GM23248 (cell line): ENCODE data around the gene GPR75. TPM values are rescaled to one million over a fixed set of nuclear protein-coding genes. Genes with fewer than 3 reads are reported as not detected.
"Not testable (repeated sequence)": the region's sequence is repeated elsewhere in the genome, so short reads cannot be mapped to it uniquely, and the experiment has no call there.

Experiments
- DNase-seq: peaks from one replicate; pipeline ENCODE4 v3.0.0-alpha.2; 2015
- H2AFZ ChIP-seq: fragments of 200-600 bp; sonication (generic); 2 replicates; pipeline ENCODE4 v1.6.1; 2016; ENCODE audit warnings: antibody characterized with exemption
- H3F3A ChIP-seq: fragments of 200-600 bp; sonication (generic); 2 replicates; pipeline ENCODE4 v1.6.1; 2016; ENCODE audit warnings: mild to moderate bottlenecking, antibody characterized with exemption, mixed run types; ENCODE audit not compliant: insufficient read depth
- H3K27ac ChIP-seq: fragments of 200-600 bp; sonication (generic); 2 replicates; pipeline ENCODE4 v1.5.1; 2016; ENCODE audit warnings: mild to moderate bottlenecking
- H3K27me3 ChIP-seq: fragments of 200-600 bp; sonication (generic); replicated peaks from 2 replicates; pipeline ENCODE4 v1.6.1; 2016; ENCODE audit warnings: mild to moderate bottlenecking; ENCODE audit not compliant: insufficient read depth
- H3K36me3 ChIP-seq: fragments of 200-600 bp; sonication (generic); 2 replicates; pipeline ENCODE4 v1.6.1; 2016; ENCODE audit warnings: low read depth, mild to moderate bottlenecking
- H3K4me1 ChIP-seq: fragments of 200-600 bp; sonication (generic); 2 replicates; pipeline ENCODE4 v1.6.1; 2016; ENCODE audit warnings: mild to moderate bottlenecking; ENCODE audit not compliant: insufficient read depth
- H3K4me2 ChIP-seq: fragments of 200-600 bp; sonication (generic); one replicate; pipeline ENCODE4 v1.6.1; 2016; ENCODE audit warnings: mild to moderate bottlenecking; ENCODE audit not compliant: unreplicated experiment
- H3K4me3 ChIP-seq: fragments of 200-600 bp; sonication (generic); 2 replicates; pipeline ENCODE4 v1.5.1; 2016; ENCODE audit warnings: mild to moderate bottlenecking
- H3K79me2 ChIP-seq: fragments of 200-600 bp; sonication (generic); 2 replicates; pipeline ENCODE4 v1.6.1; 2016; ENCODE audit warnings: mild to moderate bottlenecking; ENCODE audit not compliant: insufficient read depth
- H3K9ac ChIP-seq: fragments of 200-600 bp; sonication (generic); 2 replicates; pipeline ENCODE4 v1.6.1; 2016; ENCODE audit warnings: mild to moderate bottlenecking
- H3K9me2 ChIP-seq: fragments of 200-600 bp; sonication (generic); 2 replicates; pipeline ENCODE4 v1.6.1; 2016; ENCODE audit warnings: mixed run types, mild to moderate bottlenecking, moderate library complexity; ENCODE audit not compliant: insufficient read depth
- H3K9me3 ChIP-seq: fragments of 200-600 bp; sonication (generic); one replicate; pipeline ENCODE4 v1.6.1; 2017; ENCODE audit warnings: low read depth
- H4K20me1 ChIP-seq: fragments of 200-600 bp; sonication (generic); 2 replicates; pipeline ENCODE4 v1.6.0; 2016; ENCODE audit not compliant: insufficient read depth
- EZH2 ChIP-seq: fragments of 200-600 bp; sonication (generic); IDR thresholded peaks from 2 replicates; pipeline ENCODE4 v1.6.1; 2018; ENCODE audit warnings: antibody characterized with exemption, mild to moderate bottlenecking; ENCODE audit not compliant: insufficient read depth, poor library complexity, severe bottlenecking
- EZH2phosphoT487 ChIP-seq: fragments of 200-600 bp; sonication (generic); IDR thresholded peaks from 2 replicates; pipeline ENCODE4 v1.6.1; 2018; ENCODE audit warnings: antibody characterized with exemption, moderate library complexity, mild to moderate bottlenecking, low read depth; ENCODE audit not compliant: insufficient read depth
- WGBS, 2 experiments: methylation state at CpG; one replicate each; pipeline ENCODE4 v1.1.6; 2015 to 2017; ENCODE audit warnings: low lambda C conversion rate in 2 of 2, low coverage in 1 of 2; ENCODE audit errors: missing lambda C conversion rate in 2 of 2; 5-methylcytosine and 5-hydroxymethylcytosine counted together
- in situ Hi-C: fragments of 300-500 bp; cut with MboI; formaldehyde crosslinking; loops from 2 replicates; pipeline ENCODE4 v1.15.0; 2020
- polyA plus RNA-seq: library from polyadenylated mRNA; unstranded; fragments of >200 nt; fragmentation: Nextera tagmentation; extraction: Ambion mirVana; gene quantifications from 2 replicates; pipeline ENCODE4 v1.2.1, GENCODE V29; 2016
- total RNA-seq: library from RNA; depleted of rRNA; stranded (reverse); fragments of >200 nt; shearing (Covaris generic); gene quantifications from 2 replicates; pipeline ENCODE4 v1.2.3, GENCODE V29; 2014

Gene GPR75
- total and polyA plus RNA-seq, 2 experiments from 2014 or later = 0.16 to 0.43 TPM

GRCh38 chr2:53827398-53828175 is 32.2 kb downstream of the GPR75 start:
- in situ Hi-C loops = no loop called here
- no peaks in the 10 kb centered on the region for H3K9me2 ChIP-seq
- WGBS, 2 experiments = 69 to 82% methylated on average over 3 of the region's 3 CpGs
- no peak for DNase-seq
- no peak overlapping the region for H3K4me3 ChIP-seq
- H2AFZ ChIP-seq = no peak overlapping the region
- no peaks in the 10 kb centered on the region for H3K27me3 ChIP-seq
- no peak overlapping the region for H3K4me2 ChIP-seq
- no peaks in the 10 kb centered on the region for H3K9me3 ChIP-seq
- H4K20me1 ChIP-seq = no peaks in the 10 kb centered on the region
- no peaks in the 10 kb centered on the region for H3K36me3 ChIP-seq
- H3K9ac ChIP-seq = no peak overlapping the region
- no peak overlapping the region for H3K27ac ChIP-seq
- TF ChIP-seq EZH2 (no peak), EZH2phosphoT487 (no peak)
- no peaks in the 10 kb centered on the region for H3K4me1 ChIP-seq
- no peaks in the 10 kb centered on the region for H3K79me2 ChIP-seq
- H3F3A ChIP-seq = peaks cover 10% of the 10 kb centered on the region; the same call in 1 of the 2 replicates

DNA sequence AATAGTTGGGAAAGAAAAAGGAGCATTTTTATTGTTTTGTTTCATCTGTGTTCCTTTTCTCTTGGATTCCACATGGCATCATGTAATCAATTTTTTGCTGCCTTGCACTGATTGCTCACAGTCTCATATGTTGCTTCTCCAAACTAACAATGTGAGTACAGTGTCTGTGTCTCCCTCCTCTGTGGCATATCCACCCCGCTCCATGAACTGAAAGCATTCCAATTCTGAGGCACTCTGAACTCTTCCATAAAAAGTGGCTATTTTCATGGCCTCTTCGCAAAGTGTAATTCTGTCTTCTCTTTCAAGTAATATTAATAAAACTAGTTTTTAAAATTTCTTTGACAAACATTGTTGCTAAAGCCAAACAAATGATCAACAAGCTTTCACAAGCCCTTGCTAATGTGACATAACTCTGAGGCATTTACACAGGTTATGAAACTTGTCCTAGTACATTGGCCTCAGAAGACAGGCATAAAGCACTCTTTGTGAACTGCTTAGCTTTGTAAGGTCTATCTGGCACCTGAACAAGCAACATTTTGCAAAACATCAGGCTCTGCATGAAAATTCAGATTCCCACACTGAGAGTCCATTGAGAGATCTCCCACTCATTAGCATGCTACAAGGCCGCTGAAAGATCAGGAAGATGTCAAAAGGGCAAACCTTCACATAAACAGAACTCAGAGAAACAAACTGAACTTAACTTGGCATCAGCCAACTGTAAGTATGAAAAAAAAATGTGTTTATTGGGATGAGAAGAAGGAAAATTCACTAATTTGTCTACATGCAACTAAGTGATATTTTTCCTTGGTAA is 33.0 kb downstream of the GPR75 start:
- H3K9ac ChIP-seq = no peak overlapping the region
- no peak overlapping the region for H3K4me3 ChIP-seq
- no peaks in the 10 kb centered on the region for H3K9me2 ChIP-seq
- peaks cover 10% of the 10 kb centered on the region; the same call in 1 of the 2 replicates for H3F3A ChIP-seq
- H3K27ac ChIP-seq = no peak overlapping the region
- WGBS, 2 experiments = 47 to 50% methylated on average over 3 of the region's 3 CpGs
- H3K27me3 ChIP-seq = no peaks in the 10 kb centered on the region
- H3K4me1 ChIP-seq = no peaks in the 10 kb centered on the region
- no peak overlapping the region for H2AFZ ChIP-seq
- no peaks in the 10 kb centered on the region for H3K36me3 ChIP-seq
- H3K79me2 ChIP-seq = no peaks in the 10 kb centered on the region
- in situ Hi-C loops = no loop called here
- H3K4me2 ChIP-seq = no peak overlapping the region
- H4K20me1 ChIP-seq = no peaks in the 10 kb centered on the region
- DNase-seq = peak; percentile 19
- no peaks in the 10 kb centered on the region for H3K9me3 ChIP-seq
- TF ChIP-seq EZH2 (no peak), EZH2phosphoT487 (no peak)

DNA sequence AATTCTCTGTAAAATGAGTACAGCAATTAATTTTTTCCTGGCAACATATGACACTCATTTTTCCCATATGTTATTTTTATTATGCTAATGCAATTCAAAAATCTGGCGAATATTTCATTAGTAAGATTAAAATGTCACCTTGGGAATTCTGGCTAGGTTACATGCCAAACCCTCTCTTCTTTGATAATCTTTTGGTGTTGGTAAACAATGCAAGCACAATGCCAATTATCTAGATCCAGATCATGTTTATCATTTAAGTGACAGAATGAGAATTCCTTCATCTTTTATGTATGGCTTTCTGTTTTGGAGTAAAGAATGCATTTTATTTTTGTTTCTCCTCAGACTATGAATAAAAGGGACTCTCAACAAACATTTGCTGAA is 33.7 kb downstream of the GPR75 start:
- no peak for TF ChIP-seq EZH2phosphoT487
- no peak for TF ChIP-seq EZH2
- Histone ChIP-seq H3F3A (peaks cover 10% of the 10 kb centered on the region; the same call in 1 of the 2 replicates), H2AFZ (no peak overlapping the region), H3K9ac (no peak overlapping the region), H3K4me3 (no peak overlapping the region), H3K36me3 (no peaks in the 10 kb centered on the region), H3K4me1 (no peaks in the 10 kb centered on the region), H3K79me2 (no peaks in the 10 kb centered on the region), H3K27me3 (no peaks in the 10 kb centered on the region), H3K9me2 (no peaks in the 10 kb centered on the region), H3K4me2 (no peak overlapping the region), H3K27ac (no peak overlapping the region), H4K20me1 (no peaks in the 10 kb centered on the region), H3K9me3 (no peaks in the 10 kb centered on the region)
- no peak for DNase-seq
- in situ Hi-C loops = no loop called here
- WGBS, 2 experiments = 47 to 48% methylated on average over 1 of the region's 1 CpG

- H3K4me1 ChIP-seq, H3K79me2 ChIP-seq, H4K20me1 ChIP-seq, H3K27ac ChIP-seq, DNase-seq, H3K4me2 ChIP-seq, H3K27me3 ChIP-seq, H3K4me3 ChIP-seq, in situ Hi-C loops, H3K9me2 ChIP-seq, H3K9ac ChIP-seq, H3K36me3 ChIP-seq, H2AFZ ChIP-seq, H3K9me3 ChIP-seq: not testable (repeated sequence)
- H3F3A ChIP-seq = peaks cover 10% of the 10 kb centered on the region; the same call in 1 of the 2 replicates
- 92 to 94% methylated on average over 9 of the region's 9 CpGs for WGBS, 2 experiments
Measured at GRCh38 chr2:53823639-53824038, 36.1 kb downstream of the GPR75 start.
